Epithelial cell of esophagus (primary cell): ENCODE measurements around the gene EXOC6B.
A peak's percentile ranks its signal among the peaks of the same experiment; 100 is the strongest.
"Not testable (repeated sequence)": the region's sequence is repeated elsewhere in the genome, so short reads cannot be mapped to it uniquely, and the experiment has no call there.

Source experiments
- DNase-seq: peaks from one replicate; pipeline ENCODE4 v3.0.0; 2010; ENCODE audit warnings: low read depth
- H3K4me3 ChIP-seq: 2 replicates; pipeline ENCODE4 v1.5.1; 2011; ENCODE audit warnings: mild to moderate bottlenecking, low read length, control low read depth
- TF ChIP-seq, protein P1 (sequence below): IDR thresholded peaks from 2 replicates; pipeline ENCODE4 v1.5.1; 2011; ENCODE audit warnings: low read depth, mild to moderate bottlenecking, low read length, control low read depth, inconsistent platforms; ENCODE audit not compliant: insufficient read depth; ENCODE audit errors: missing control alignments

The EXOC6B gene

DNA sequence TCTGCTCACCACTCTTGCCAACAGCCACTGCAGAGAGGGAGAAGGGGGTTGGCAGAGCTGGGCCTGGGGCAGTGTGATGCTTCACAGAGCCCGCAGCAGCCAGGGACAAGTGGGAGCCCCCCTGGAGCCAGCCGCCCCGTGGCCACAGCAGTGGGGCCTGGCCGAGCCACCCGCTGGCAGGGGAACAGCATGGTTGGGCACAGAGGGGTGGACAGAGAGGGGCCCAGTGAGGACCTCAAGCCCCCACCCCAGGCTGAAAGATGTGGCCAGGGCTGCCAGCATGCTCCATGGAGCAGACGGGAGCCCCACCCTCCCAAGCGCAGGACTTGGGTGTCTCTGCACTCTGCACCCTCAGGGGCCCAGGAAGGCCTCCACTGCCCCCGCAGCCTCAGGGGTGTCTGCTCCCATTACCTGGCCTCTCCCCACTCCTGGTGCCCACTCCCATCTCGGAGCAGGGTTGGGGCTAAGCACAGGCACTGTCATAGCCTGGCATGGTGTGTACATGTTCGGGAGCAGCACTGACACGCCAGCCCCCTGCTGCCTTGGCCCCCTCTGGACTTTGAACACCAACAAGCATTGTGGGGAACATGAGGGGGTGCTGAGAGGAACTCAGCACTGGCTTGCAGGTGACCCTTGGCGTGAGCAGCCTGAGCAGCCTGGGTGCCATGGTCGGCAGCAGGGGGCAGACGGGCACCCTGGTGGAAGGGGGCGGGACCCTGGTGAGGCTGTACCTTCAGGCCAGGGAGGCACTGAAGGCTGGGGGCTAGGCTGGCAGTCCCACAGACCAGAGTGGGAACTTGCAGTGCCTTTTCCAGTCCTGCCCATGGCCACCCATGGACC is 398.6 kb downstream of the EXOC6B start:
- no peak for DNase-seq
- no peak overlapping the region for H3K4me3 ChIP-seq
- TF ChIP-seq, protein P1, sequence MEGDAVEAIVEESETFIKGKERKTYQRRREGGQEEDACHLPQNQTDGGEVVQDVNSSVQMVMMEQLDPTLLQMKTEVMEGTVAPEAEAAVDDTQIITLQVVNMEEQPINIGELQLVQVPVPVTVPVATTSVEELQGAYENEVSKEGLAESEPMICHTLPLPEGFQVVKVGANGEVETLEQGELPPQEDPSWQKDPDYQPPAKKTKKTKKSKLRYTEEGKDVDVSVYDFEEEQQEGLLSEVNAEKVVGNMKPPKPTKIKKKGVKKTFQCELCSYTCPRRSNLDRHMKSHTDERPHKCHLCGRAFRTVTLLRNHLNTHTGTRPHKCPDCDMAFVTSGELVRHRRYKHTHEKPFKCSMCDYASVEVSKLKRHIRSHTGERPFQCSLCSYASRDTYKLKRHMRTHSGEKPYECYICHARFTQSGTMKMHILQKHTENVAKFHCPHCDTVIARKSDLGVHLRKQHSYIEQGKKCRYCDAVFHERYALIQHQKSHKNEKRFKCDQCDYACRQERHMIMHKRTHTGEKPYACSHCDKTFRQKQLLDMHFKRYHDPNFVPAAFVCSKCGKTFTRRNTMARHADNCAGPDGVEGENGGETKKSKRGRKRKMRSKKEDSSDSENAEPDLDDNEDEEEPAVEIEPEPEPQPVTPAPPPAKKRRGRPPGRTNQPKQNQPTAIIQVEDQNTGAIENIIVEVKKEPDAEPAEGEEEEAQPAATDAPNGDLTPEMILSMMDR, result no peak

DNA sequence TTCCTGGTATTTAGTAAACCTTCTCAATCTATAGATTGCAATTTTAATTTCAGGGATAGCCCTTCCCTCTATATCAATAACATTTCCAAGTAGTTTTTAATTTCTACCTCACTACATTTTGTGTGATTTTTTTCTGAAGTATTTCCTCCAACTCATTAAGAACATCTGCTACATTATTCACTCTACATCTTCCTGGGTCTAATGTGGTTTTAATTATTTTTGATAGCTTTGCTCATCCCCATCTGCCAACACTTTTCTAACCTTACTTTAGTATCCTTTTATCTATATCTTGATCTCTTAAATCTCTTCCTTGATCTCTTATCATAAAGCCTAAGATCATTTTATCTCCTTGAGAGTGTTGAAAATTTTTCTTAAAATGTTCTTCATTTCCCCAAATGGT is 399.8 kb downstream of the EXOC6B start:
- TF ChIP-seq, protein P1, result no peak
- no peak for DNase-seq
- no peak overlapping the region for H3K4me3 ChIP-seq

DNA sequence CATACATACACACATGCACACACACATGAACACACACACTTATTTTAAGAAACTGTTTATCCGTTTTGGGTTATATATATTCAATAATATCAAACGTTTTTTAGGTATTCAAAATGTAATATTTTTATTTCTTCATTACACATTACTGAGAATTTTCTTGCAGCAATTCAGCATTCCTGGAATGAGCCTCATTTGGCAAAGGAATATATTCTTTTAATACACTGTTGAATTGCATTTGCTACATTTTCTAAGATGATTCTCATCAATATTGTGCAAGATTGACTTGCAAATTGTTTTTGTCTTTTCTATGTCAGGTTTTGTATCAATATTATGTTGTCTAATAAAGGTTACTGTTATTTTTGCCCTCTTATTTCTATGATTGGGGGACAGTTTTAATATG is 402.1 kb downstream of the EXOC6B start:
- TF ChIP-seq, protein P1, result no peak
- no peak for DNase-seq

DNA sequence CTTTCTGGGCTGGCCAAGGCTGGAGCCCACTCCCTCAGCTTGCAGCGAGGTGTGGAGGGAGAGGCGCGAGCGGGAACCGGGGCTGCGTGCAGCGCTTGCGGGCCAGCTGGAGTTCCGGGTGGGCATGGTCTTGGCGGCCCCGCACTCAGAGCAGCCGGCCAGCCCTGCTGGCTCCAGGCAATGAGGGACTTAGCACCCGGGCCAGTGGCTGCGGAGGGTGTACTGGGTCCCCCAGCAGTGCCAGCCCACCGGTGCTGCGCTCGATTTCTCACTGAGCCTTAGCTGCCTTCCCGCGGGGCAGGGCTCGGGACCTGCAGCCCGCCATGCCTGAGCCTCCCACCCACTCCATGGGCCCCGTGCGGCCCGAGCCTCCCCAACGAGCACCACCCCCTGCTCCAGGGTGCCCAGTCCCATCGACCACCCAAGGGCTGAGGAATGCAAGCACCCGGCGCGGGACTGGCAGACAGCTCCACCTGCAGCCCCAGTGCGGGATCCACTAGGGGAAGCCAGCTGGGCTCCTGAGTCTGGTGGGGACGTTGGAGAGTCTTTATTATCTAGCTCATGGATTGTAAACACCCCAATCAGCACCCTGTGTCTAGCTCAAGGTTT is 404.0 kb downstream of the EXOC6B start:
- H3K4me3 ChIP-seq, result not testable (repeated sequence)

More for the DNA sequence above, 402.1 kb downstream of the EXOC6B start:
- no peak overlapping the region for H3K4me3 ChIP-seq

DNA sequence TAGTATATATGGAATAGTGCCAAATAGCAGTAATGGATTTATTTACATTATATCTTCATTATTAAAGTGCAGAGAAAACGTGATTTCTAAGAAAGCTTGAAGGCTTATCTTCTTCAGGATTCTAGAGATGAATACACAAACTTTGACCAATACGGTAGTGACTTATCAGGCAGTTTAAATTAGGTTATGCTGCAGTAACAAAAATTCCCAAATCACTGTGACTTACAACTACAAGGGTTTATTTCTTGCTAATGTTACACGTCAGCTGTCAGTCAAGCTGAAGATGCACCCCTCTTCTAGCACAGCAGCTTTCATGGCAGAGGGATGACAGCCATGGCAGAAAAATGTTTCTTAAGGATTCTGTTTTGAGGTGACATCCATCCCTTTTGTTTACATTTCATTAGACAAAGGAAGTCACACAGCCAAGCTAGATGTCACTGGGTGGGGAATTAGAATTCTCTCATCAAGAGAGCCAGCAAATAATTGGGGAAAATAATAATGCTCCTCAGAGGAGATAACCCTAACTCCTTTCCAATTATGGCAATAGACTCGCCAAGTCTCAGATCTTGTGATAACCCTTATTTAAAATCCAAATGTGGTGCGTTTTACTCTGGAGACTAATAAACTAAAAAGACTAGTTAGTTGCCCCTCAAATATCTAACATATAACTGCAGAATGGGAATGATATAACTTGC is 409.9 kb downstream of the EXOC6B start:
- H3K4me3 ChIP-seq, result no peak overlapping the region
- DNase-seq, result no peak
- TF ChIP-seq, protein P1, result no peak

More for the DNA sequence above, 404.0 kb downstream of the EXOC6B start:
- DNase-seq, result not testable (repeated sequence)

DNA sequence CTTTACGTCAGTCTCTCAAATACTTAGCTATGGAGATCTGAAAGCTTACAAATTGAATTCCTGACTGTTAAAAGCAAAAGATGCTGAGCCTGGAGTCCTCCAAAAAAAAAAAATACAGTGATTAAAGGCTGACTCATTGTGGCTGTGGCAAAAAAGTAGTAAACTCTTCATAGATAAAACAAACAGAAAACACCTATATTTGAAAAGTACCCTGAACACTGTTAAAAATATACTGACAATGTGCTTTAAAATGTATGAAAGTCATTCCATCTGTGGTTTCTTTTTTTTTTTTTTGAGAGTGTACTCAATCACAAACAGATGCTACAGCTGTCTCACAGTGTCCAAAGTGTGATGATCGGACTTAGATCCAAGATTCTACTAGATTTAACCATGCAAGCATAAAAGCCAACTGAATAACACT is 410.6 kb downstream of the EXOC6B start:
- TF ChIP-seq, protein P1, result no peak
- H3K4me3 ChIP-seq, result no peak overlapping the region
- DNase-seq, result peak; percentile 5

DNA sequence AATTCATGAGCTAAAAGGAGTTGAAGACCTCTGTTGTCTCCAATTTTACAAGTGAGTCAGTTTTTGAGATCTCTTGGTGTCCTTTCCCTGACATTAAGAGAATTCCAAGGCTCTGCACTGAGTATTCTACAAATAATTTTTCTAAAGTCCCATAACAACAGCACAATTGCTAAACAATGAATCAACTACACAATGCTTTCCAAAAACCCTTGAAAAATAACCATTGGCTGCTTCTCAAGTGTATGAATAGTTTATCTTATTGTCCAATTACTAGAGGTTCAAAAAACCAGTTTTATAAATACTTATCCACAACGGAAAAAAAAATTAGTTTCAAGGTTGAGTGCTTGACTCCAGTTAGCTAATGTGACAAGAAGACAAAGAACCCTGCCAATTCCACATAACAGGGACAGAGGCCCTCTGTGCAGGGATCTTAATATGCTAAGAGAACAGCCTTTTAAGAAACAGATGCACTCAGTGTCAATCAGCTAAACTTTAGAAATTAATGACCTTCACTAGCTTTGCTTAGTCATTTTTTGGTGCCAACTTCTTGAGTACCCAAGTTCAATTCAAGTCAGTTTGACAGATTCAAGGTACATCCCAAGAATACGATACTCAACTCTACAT is 411.6 kb downstream of the EXOC6B start:
- no peak for DNase-seq
- H3K4me3 ChIP-seq, result no peak overlapping the region
- TF ChIP-seq, protein P1, result no peak
